Keratinocyte (primary cell): ENCODE data around the gene BARX1.

Experiments used
- EZH2 ChIP-seq: IDR thresholded peaks from one replicate; pipeline ENCODE4 v1.6.1; 2012; ENCODE audit warnings: inconsistent platforms, mild to moderate bottlenecking, low read length, moderate library complexity
- TF ChIP-seq, protein P1 (sequence below), 3 experiments: IDR thresholded peaks in 1 of 3; conservative IDR thresholded peaks in 1 of 3; optimal IDR thresholded peaks in 1 of 3; 2 replicates in 2 of 3; 3 replicates in 1 of 3; pipeline versions ENCODE3 to v1.5.1; 2011; ENCODE audit warnings: low read length in 3 of 3, mild to moderate bottlenecking in 3 of 3, moderate library complexity in 2 of 3, control low read depth in 1 of 3, inconsistent platforms in 1 of 3; ENCODE audit not compliant: insufficient read depth in 2 of 3; ENCODE audit errors: extremely low read depth in 1 of 3

DNA sequence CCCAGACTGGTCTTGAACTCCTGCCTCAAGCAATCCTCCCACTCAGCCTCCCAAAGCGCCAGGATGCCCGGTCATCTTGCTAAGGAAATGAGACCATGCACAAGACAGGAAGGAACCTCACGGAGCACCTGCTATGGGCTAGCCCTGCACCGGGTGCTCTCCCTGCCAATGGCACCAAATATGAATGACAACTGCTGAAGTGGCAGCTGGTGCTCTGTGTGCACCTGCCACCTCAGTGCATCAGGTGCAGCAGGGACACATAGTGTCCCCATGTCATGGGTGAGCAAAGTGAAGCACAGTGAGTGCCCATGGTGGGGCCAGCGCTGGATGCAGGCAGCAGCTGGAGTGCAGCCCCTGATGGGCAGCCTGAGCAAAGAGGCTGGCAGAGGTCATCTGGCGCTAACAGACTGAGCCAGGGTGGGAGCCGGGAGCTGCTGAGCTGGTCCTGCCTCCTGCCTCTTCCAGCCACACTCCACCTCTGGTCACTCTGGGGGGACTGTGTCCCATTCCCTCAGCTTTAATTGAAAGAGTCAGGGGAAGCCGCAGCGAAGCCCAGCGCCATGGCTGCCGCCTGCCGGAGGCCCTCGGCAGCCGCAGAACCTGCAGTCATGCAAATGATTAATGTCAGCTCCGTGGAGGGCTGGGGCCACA is 46.4 kb downstream of the BARX1 start:
- no peak for TF ChIP-seq EZH2
- TF ChIP-seq, protein P1, sequence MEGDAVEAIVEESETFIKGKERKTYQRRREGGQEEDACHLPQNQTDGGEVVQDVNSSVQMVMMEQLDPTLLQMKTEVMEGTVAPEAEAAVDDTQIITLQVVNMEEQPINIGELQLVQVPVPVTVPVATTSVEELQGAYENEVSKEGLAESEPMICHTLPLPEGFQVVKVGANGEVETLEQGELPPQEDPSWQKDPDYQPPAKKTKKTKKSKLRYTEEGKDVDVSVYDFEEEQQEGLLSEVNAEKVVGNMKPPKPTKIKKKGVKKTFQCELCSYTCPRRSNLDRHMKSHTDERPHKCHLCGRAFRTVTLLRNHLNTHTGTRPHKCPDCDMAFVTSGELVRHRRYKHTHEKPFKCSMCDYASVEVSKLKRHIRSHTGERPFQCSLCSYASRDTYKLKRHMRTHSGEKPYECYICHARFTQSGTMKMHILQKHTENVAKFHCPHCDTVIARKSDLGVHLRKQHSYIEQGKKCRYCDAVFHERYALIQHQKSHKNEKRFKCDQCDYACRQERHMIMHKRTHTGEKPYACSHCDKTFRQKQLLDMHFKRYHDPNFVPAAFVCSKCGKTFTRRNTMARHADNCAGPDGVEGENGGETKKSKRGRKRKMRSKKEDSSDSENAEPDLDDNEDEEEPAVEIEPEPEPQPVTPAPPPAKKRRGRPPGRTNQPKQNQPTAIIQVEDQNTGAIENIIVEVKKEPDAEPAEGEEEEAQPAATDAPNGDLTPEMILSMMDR (optimal IDR thresholded peaks at IDR 0.05 in 1 of 3, IDR thresholded peaks at IDR 0.05 in 1 of 3, conservative IDR thresholded peaks at IDR 0.05 in 1 of 3; ENCODE audit: extremely low read depth in 1 of 3, insufficient read depth in 2 of 3, low read length in 3 of 3): no peak
